GM19240 (cell line): ENCODE data around the gene IDUA.
A peak's percentile ranks its signal among the peaks of the same experiment; 100 is the strongest.
"Not testable (repeated sequence)": the region's sequence is repeated elsewhere in the genome, so short reads cannot be mapped to it uniquely, and the experiment has no call there.

Experiments used
- DNase-seq: peaks from one replicate; pipeline ENCODE4 v3.0.0; 2011; ENCODE audit warnings: low spot score; ENCODE audit not compliant: insufficient read length

IDUA gene

GRCh38 chr4:967113-968104, 19.4 kb upstream of the IDUA start:
- DNase-seq, result no peak

- no peak for DNase-seq
These were observed 18.6 kb upstream of the IDUA start for GRCh38 chr4:968221-968620.

- no peak for DNase-seq
These were observed 18.0 kb upstream of the IDUA start for GRCh38 chr4:968621-969394.

- no peak for DNase-seq
These were observed 16.6 kb upstream of the IDUA start for GRCh38 chr4:970046-970745.

- no peak for DNase-seq
These were observed 15.9 kb upstream of the IDUA start for GRCh38 chr4:970854-971520.

- no peak for DNase-seq
These were observed 15.0 kb upstream of the IDUA start for GRCh38 chr4:971666-972500.

DNA sequence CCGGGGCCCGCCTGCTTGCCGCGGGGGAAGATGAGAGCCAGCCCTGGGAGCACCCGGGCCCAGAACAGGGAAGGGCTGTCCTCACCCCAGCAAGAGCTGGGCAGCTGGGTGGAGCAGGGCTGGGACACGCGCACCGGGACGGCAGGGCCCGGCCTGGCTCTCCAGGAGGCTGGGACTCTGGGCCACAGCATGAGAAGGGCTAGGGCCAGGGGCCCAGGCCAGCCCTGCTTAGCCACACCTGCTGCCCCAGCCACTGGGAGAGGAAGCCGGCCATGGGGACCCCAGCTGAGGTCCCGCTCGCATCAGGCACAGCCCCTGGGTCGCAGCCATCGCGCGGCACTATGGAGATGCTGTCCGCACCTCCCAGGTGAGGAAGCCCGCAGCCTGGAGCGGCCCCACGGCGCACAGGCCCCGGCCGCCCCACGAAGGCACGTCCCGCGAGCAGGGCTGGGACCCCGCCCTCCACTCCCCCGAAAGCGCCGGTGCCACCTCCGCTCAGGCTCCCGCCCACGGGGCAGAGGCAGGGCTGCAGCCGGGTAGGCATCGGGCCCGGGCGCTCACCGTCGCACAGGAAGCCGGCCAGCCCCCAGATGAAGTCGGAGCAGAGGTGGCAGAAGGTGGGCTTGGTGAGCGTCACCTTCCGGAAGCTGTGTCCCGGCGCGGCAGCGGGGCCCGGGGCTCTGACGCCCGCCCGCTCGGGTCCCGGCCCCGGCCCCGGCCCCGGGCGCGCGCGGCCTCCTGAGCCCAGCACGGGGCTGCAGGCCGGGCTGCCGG, 14.0 kb upstream of the IDUA start:
- DNase-seq, result peak; percentile 65

- DNase-seq, result peak; percentile 99
These were observed 13.1 kb upstream of the IDUA start, which contains the start of gene DGKQ for GRCh38 chr4:973431-974397. Gene DGKQ (minus strand): TSS chr4:973569. CDS start chr4:973482, 87 bp downstream.

GRCh38 chr4:974668-975067, 12.2 kb upstream of the IDUA start:
- no peak for DNase-seq

GRCh38 chr4:976016-976415, 10.8 kb upstream of the IDUA start:
- DNase-seq, result not testable (repeated sequence)

GRCh38 chr4:978957-979701, 7.7 kb upstream of the IDUA start:
- no peak for DNase-seq

GRCh38 chr4:982291-982690, 4.6 kb upstream of the IDUA start:
- no peak for DNase-seq

GRCh38 chr4:982814-983213, 4.0 kb upstream of the IDUA start:
- DNase-seq, result no peak

- DNase-seq, result no peak
These were observed 2.3 kb upstream of the IDUA start for GRCh38 chr4:984336-985054.

DNA sequence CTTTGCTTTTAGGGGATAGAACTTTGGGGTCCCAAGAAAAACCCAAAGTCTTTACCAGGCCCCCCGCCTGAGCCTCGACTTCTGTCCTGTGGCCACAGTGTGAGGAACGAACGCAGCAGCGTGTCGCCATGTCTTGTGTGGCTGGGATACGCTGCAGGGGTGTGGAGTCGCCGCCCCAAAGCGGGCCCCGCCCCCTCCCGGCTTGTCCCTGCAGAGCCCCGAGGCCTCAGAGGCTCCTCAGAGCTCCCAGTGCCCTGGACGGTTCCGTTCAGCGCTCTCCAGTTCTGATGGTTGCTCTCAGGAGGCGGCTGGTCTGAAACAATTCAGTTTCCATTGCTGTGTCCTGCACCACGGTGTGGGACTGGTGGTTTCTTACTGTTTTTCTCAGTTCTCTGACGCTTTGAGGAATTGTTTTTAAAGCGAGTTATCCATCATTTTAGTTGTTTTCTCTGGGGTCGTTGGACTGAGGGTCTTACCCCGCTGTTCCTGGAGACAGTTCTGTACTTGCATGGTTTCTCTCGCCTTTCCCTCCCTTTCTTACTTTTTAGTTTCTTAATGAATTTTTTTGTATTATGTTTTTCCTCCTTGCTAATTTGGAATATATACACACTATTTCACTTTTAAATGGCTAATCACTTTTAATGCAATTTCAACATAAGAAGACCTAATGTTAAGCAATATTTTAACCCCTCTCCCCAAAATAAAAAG, 1.6 kb upstream of the IDUA start:
- peak; percentile 66 for DNase-seq

DNA sequence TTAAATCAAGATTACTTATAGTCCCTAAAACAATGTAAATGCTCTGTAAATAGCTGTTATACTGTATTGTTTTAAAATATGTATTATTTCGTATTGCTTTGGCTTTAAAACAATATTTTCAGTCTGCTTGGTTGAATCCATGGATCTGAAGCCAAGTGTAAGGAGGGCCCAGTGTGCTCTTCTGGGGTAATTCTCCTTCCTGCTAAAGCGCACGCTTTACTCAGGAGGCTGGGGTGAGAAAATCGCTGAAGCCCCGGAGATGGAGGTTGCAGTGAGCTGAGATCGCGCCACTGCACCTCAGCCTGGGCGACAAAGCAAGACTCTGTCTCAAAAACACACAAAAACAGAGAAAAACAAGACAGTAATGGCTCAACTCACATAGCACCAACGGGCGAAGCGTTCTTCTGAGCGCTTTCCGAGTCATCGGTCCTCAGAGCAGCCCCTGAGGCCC, 391 bp upstream of the IDUA start:
- DNase-seq, result no peak
